HUES6 (cell line): ENCODE measurements around the gene ACIN1.

Source experiments
- H3K27ac ChIP-seq: 2 replicates; pipeline ENCODE4 v1.7.0; 2013; ENCODE audit warnings: low read depth, mild to moderate bottlenecking, low read length, inconsistent platforms
- H3K27me3 ChIP-seq: 2 replicates; pipeline ENCODE4 v1.6.1; 2013; ENCODE audit warnings: low read length; ENCODE audit not compliant: control insufficient read depth, insufficient read depth
- H3K36me3 ChIP-seq: 2 replicates; pipeline ENCODE4 v1.6.1; 2013; ENCODE audit warnings: low read length; ENCODE audit not compliant: control insufficient read depth, insufficient read depth
- H3K4me1 ChIP-seq: 2 replicates; pipeline ENCODE4 v1.6.1; 2013; ENCODE audit warnings: low read length; ENCODE audit not compliant: control insufficient read depth, insufficient read depth
- H3K4me3 ChIP-seq: 2 replicates; pipeline ENCODE4 v1.5.1; 2013; ENCODE audit warnings: low read depth, low read length
- H3K9ac ChIP-seq: one replicate; pipeline ENCODE4 v1.6.1; 2013; ENCODE audit warnings: mild to moderate bottlenecking, low read length
- H3K9me3 ChIP-seq: 2 replicates; pipeline ENCODE4 v1.6.1; 2013; ENCODE audit warnings: low read depth, low read length; ENCODE audit not compliant: control insufficient read depth, insufficient read depth

The ACIN1 gene

GRCh38 chr14:23123419-23123818 lies 28.5 kb upstream of the ACIN1 start:
- no peak overlapping the region for H3K9ac ChIP-seq
- peaks cover 39% of the 10 kb centered on the region for H3K4me1 ChIP-seq
- peaks cover 17% of the 10 kb centered on the region for H3K36me3 ChIP-seq
- no peak overlapping the region for H3K4me3 ChIP-seq
- no peaks in the 10 kb centered on the region for H3K27me3 ChIP-seq
- no peaks in the 10 kb centered on the region for H3K9me3 ChIP-seq
- no peak overlapping the region for H3K27ac ChIP-seq

- Histone ChIP-seq H3K27me3 (no peaks in the 10 kb centered on the region), H3K9ac (no peak overlapping the region), H3K4me1 (peaks cover 39% of the 10 kb centered on the region), H3K27ac (no peak overlapping the region), H3K4me3 (no peak overlapping the region), H3K36me3 (peaks cover 5% of the 10 kb centered on the region), H3K9me3 (no peaks in the 10 kb centered on the region)
These were observed 27.1 kb upstream of the ACIN1 start for GRCh38 chr14:23122086-23122485.

GRCh38 chr14:23121361-23121771 lies 26.4 kb upstream of the ACIN1 start:
- Histone ChIP-seq H3K36me3 (no peaks in the 10 kb centered on the region), H3K27me3 (no peaks in the 10 kb centered on the region), H3K4me1 (peaks cover 39% of the 10 kb centered on the region), H3K9ac (no peak overlapping the region), H3K9me3 (no peaks in the 10 kb centered on the region), H3K27ac (no peak overlapping the region), H3K4me3 (no peak overlapping the region)

GRCh38 chr14:23120541-23121251 lies 25.8 kb upstream of the ACIN1 start:
- H3K9me3 ChIP-seq, result no peaks in the 10 kb centered on the region
- no peaks in the 10 kb centered on the region for H3K36me3 ChIP-seq
- H3K27me3 ChIP-seq, result no peaks in the 10 kb centered on the region
- no peak overlapping the region for H3K27ac ChIP-seq
- H3K9ac ChIP-seq, result no peak overlapping the region
- H3K4me3 ChIP-seq, result no peak overlapping the region
- H3K4me1 ChIP-seq, result peaks cover 33% of the 10 kb centered on the region

- Histone ChIP-seq H3K36me3 (no peaks in the 10 kb centered on the region), H3K9ac (no peak overlapping the region), H3K27ac (no peak overlapping the region), H3K4me1 (peaks cover 36% of the 10 kb centered on the region), H3K9me3 (no peaks in the 10 kb centered on the region), H3K27me3 (no peaks in the 10 kb centered on the region), H3K4me3 (no peak overlapping the region)
These were observed 24.7 kb upstream of the ACIN1 start for GRCh38 chr14:23119363-23120327.

- Histone ChIP-seq H3K9ac (no peak within 1 kb of the TSS), H3K9me3 (no peaks in the 10 kb centered on the region), H3K4me1 (peaks cover 45% of the 10 kb centered on the region), H3K27ac (no peak within 1 kb of the TSS), H3K36me3 (no peaks in the 10 kb centered on the region), H3K4me3 (no peak within 1 kb of the TSS), H3K27me3 (peaks cover 7% of the 10 kb centered on the region; the same call in 1 of the 2 replicates)
These were observed 23.8 kb upstream of the ACIN1 start, which contains the start of gene CEBPE for GRCh38 chr14:23118506-23119362. TSS of gene CEBPE (minus strand) at chr14:23119255. CDS start at chr14:23119091, 164 bp downstream.

GRCh38 chr14:23117371-23118020 lies 22.6 kb upstream of the ACIN1 start:
- no peak overlapping the region for H3K27ac ChIP-seq
- H3K9me3 ChIP-seq, result no peaks in the 10 kb centered on the region
- no peak overlapping the region for H3K9ac ChIP-seq
- H3K4me1 ChIP-seq, result peaks cover 56% of the 10 kb centered on the region
- H3K36me3 ChIP-seq, result no peaks in the 10 kb centered on the region
- H3K4me3 ChIP-seq, result no peak overlapping the region
- peaks cover 7% of the 10 kb centered on the region; the same call in 1 of the 2 replicates for H3K27me3 ChIP-seq

GRCh38 chr14:23115918-23116317 lies 21.0 kb upstream of the ACIN1 start:
- Histone ChIP-seq H3K4me1 (peaks cover 47% of the 10 kb centered on the region), H3K36me3 (no peaks in the 10 kb centered on the region), H3K4me3 (no peak overlapping the region), H3K9ac (no peak overlapping the region), H3K27me3 (peaks cover 19% of the 10 kb centered on the region), H3K27ac (no peak overlapping the region), H3K9me3 (no peaks in the 10 kb centered on the region)

GRCh38 chr14:23115039-23115731 lies 20.2 kb upstream of the ACIN1 start:
- H3K9ac ChIP-seq, result no peak overlapping the region
- H3K4me3 ChIP-seq, result no peak overlapping the region
- H3K36me3 ChIP-seq, result no peaks in the 10 kb centered on the region
- H3K9me3 ChIP-seq, result no peaks in the 10 kb centered on the region
- no peak overlapping the region for H3K27ac ChIP-seq
- peaks cover 26% of the 10 kb centered on the region for H3K27me3 ChIP-seq
- H3K4me1 ChIP-seq, result peaks cover 44% of the 10 kb centered on the region

- Histone ChIP-seq H3K27ac (no peak overlapping the region), H3K9ac (no peak overlapping the region), H3K27me3 (peaks cover 26% of the 10 kb centered on the region), H3K4me3 (no peak overlapping the region), H3K36me3 (no peaks in the 10 kb centered on the region), H3K4me1 (peaks cover 39% of the 10 kb centered on the region), H3K9me3 (no peaks in the 10 kb centered on the region)
These were observed 19.7 kb upstream of the ACIN1 start for GRCh38 chr14:23114669-23115038.
